ENCODE results near the gene PTH2R.
A peak's percentile ranks its signal among the peaks of the same experiment; 100 is the strongest.
"Not testable (repeated sequence)": the region's sequence is repeated elsewhere in the genome, so short reads cannot be mapped to it uniquely, and the experiment has no call there.

Gene PTH2R

DNA sequence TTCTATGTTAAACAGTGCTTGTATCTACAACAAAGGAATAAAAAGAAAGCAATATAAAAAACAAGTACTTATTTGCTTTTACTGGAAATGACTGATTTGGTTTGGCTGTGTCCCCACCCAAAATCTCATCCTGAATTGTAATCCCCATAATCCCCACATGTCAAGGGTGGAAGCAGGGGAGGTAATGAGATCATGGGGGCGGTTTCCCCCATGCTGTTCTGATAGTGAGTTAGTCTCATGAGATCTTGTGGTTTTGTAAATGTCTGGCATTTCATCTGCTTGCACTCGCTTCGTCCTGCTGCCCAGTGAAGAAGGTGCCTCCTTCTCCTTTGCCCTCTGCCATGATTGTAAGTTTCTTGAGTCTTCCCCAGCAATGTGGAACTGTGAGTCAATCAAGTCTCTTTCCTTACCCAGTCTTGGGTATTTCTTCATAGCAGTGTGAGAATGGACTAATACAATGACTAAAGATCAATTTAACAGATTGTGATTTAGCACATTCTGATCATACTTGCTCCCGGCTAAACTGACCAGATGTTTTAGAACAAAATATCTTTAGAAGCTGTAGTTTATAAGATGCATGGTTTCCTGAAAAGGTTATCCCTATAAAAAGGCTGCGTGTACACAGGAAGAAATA lies 19.9 kb downstream of the PTH2R start:
- TF ChIP-seq, protein P1, sequence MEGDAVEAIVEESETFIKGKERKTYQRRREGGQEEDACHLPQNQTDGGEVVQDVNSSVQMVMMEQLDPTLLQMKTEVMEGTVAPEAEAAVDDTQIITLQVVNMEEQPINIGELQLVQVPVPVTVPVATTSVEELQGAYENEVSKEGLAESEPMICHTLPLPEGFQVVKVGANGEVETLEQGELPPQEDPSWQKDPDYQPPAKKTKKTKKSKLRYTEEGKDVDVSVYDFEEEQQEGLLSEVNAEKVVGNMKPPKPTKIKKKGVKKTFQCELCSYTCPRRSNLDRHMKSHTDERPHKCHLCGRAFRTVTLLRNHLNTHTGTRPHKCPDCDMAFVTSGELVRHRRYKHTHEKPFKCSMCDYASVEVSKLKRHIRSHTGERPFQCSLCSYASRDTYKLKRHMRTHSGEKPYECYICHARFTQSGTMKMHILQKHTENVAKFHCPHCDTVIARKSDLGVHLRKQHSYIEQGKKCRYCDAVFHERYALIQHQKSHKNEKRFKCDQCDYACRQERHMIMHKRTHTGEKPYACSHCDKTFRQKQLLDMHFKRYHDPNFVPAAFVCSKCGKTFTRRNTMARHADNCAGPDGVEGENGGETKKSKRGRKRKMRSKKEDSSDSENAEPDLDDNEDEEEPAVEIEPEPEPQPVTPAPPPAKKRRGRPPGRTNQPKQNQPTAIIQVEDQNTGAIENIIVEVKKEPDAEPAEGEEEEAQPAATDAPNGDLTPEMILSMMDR (IDR thresholded peaks at IDR 0.05; ENCODE audit: poor library complexity, severe bottlenecking) = no peak
- no peaks in the 10 kb centered on the region for H3K27me3 ChIP-seq (ENCODE audit: insufficient read depth, poor library complexity, severe bottlenecking)
- no peak overlapping the region for H3K27ac ChIP-seq (ENCODE audit: poor library complexity, severe bottlenecking)
- no peak for ATAC-seq (ENCODE audit: low read depth)
- no peak for DNase-seq (ENCODE audit: low spot score)
- no peaks in the 10 kb centered on the region for H3K9me3 ChIP-seq (ENCODE audit: severe bottlenecking)
- H3K36me3 ChIP-seq (ENCODE audit: low read depth) = no peaks in the 10 kb centered on the region
- no peaks in the 10 kb centered on the region for H3K4me1 ChIP-seq (ENCODE audit: insufficient read depth, poor library complexity, severe bottlenecking)
- no peak overlapping the region for H3K4me3 ChIP-seq (ENCODE audit: severe bottlenecking)

- Histone ChIP-seq H3K36me3 (ENCODE audit: low read depth) (no peaks in the 10 kb centered on the region), H3K4me1 (ENCODE audit: insufficient read depth, poor library complexity, severe bottlenecking) (no peaks in the 10 kb centered on the region), H3K27me3 (ENCODE audit: insufficient read depth, poor library complexity, severe bottlenecking) (no peaks in the 10 kb centered on the region), H3K27ac (ENCODE audit: poor library complexity, severe bottlenecking) (no peak overlapping the region), H3K9me3 (ENCODE audit: severe bottlenecking) (no peaks in the 10 kb centered on the region), H3K4me3 (ENCODE audit: severe bottlenecking) (no peak overlapping the region)
- ATAC-seq (ENCODE audit: low read depth) = no peak
- DNase-seq (ENCODE audit: low spot score) = no peak
- TF ChIP-seq, protein P1 (IDR thresholded peaks at IDR 0.05; ENCODE audit: poor library complexity, severe bottlenecking) = no peak
These were observed 31.2 kb downstream of the PTH2R start for GRCh38 chr2:208437755-208438154.

GRCh38 chr2:208440716-208441115 lies 34.1 kb downstream of the PTH2R start:
- ATAC-seq (ENCODE audit: low read depth) = 0 out of 3 replicates have a peak, but pooled peaks have one; percentile 25
- H3K36me3 ChIP-seq (ENCODE audit: low read depth) = no peaks in the 10 kb centered on the region
- no peaks in the 10 kb centered on the region for H3K27me3 ChIP-seq (ENCODE audit: insufficient read depth, poor library complexity, severe bottlenecking)
- no peaks in the 10 kb centered on the region for H3K9me3 ChIP-seq (ENCODE audit: severe bottlenecking)
- TF ChIP-seq, protein P1 (IDR thresholded peaks at IDR 0.05; ENCODE audit: poor library complexity, severe bottlenecking) = no peak
- no peaks in the 10 kb centered on the region for H3K4me1 ChIP-seq (ENCODE audit: insufficient read depth, poor library complexity, severe bottlenecking)
- H3K27ac ChIP-seq (ENCODE audit: poor library complexity, severe bottlenecking) = no peak overlapping the region
- no peak for DNase-seq (ENCODE audit: low spot score)
- no peak overlapping the region for H3K4me3 ChIP-seq (ENCODE audit: severe bottlenecking)

DNA sequence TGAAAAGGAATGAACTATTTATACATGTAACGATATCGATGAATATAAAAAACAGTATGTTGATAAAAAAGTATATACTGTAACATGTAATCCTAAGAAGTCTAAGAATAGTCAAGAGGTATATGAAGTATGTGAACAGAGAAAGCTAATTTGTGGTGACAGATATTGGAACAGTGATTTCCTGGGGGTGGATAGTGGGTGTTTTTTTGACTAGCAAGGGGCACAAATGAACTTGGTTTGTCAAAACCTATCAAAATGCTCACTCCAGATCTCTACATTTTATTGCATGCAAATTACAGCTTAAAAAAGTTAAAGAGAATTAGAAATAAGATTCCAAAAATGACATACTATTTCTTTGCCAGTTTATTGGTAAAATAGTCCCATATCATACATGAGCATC lies 35.4 kb downstream of the PTH2R start:
- H3K36me3 ChIP-seq (ENCODE audit: low read depth) = no peaks in the 10 kb centered on the region
- ATAC-seq (ENCODE audit: low read depth) (no peak), DNase-seq (ENCODE audit: low spot score) (no peak)

GRCh38 chr2:208447447-208447846 lies 40.9 kb downstream of the PTH2R start:
- not testable (repeated sequence) for DNase-seq (ENCODE audit: low spot score); H3K27me3 ChIP-seq (ENCODE audit: insufficient read depth, poor library complexity, severe bottlenecking); H3K27ac ChIP-seq (ENCODE audit: poor library complexity, severe bottlenecking); H3K4me3 ChIP-seq (ENCODE audit: severe bottlenecking); H3K9me3 ChIP-seq (ENCODE audit: severe bottlenecking); H3K36me3 ChIP-seq (ENCODE audit: low read depth); H3K4me1 ChIP-seq (ENCODE audit: insufficient read depth, poor library complexity, severe bottlenecking); ATAC-seq (ENCODE audit: low read depth)

More for the DNA sequence above, 35.4 kb downstream of the PTH2R start:
- Histone ChIP-seq H3K27me3 (ENCODE audit: insufficient read depth, poor library complexity, severe bottlenecking) (no peaks in the 10 kb centered on the region), H3K4me3 (ENCODE audit: severe bottlenecking) (no peak overlapping the region), H3K9me3 (ENCODE audit: severe bottlenecking) (no peaks in the 10 kb centered on the region), H3K27ac (ENCODE audit: poor library complexity, severe bottlenecking) (no peak overlapping the region), H3K4me1 (ENCODE audit: insufficient read depth, poor library complexity, severe bottlenecking) (no peaks in the 10 kb centered on the region)
- TF ChIP-seq, protein P1 (IDR thresholded peaks at IDR 0.05; ENCODE audit: poor library complexity, severe bottlenecking) = no peak

All from RWPE2 (cell line).